HEK293 (cell line): ENCODE data around the gene MTMR10.

Source experiments
- CTCF ChIA-PET: fragments of 350-600 bp; formaldehyde crosslinking; extraction: SDS; loops from one replicate; lab custom pipeline; 2021; ENCODE audit warnings: antibody characterized with exemption; lab: Yijun Ruan, JAX
- POLR2A ChIA-PET: fragments of 300-600 bp; formaldehyde crosslinking; extraction: SDS; loops from one replicate; lab custom pipeline; 2020; ENCODE audit warnings: antibody characterized with exemption, inconsistent platforms; lab: Yijun Ruan, JAX
- H3K27ac ChIP-seq: fragments of 200-500 bp; sonication (Bioruptor generic); 2 replicates; pipeline ENCODE4 v1.5.1; 2014; ENCODE audit warnings: low read depth, low read length, control low read depth, inconsistent platforms; ENCODE audit errors: extremely low read depth
- H3K36me3 ChIP-seq, 2 experiments: fragments of 200-500 bp in 1 of 2; sonication (Bioruptor generic) in 1 of 2; 1 replicate in 1 of 2; 2 replicates in 1 of 2; pipeline ENCODE4 v1.5.1; 2014 to 2017; ENCODE audit warnings: inconsistent platforms in 2 of 2, low read length in 2 of 2; ENCODE audit not compliant: control insufficient read depth in 2 of 2, insufficient read depth in 1 of 2
- H3K4me1 ChIP-seq: fragments of 200-500 bp; sonication (Bioruptor generic); 2 replicates; pipeline ENCODE4 v1.5.1; 2014; ENCODE audit warnings: mild to moderate bottlenecking, low read length, inconsistent platforms; ENCODE audit not compliant: control insufficient read depth, insufficient read depth
- H3K4me3 ChIP-seq: 2 replicates; pipeline ENCODE4 v1.5.1; 2011; ENCODE audit warnings: low read depth, mild to moderate bottlenecking, control low read depth, low read length, moderate library complexity
- H3K9me3 ChIP-seq: fragments of 200-500 bp; sonication (Bioruptor generic); 2 replicates; pipeline ENCODE4 v1.5.1; 2014; ENCODE audit warnings: low read depth, low read length, inconsistent platforms; ENCODE audit not compliant: control insufficient read depth, insufficient read depth
- BCL11A ChIP-seq: fragments of 450-650 bp; formaldehyde crosslinking; IDR thresholded peaks from 2 replicates; pipeline ENCODE4 v1.5.1; 2016; ENCODE audit warnings: low read depth, missing biosample characterization, missing genetic modification characterization
- GFI1B ChIP-seq: fragments of 450-650 bp; formaldehyde crosslinking; IDR thresholded peaks from 2 replicates; pipeline ENCODE4 v1.5.1; 2016; ENCODE audit warnings: missing biosample characterization, missing genetic modification characterization
- GLI2 ChIP-seq: fragments of 450-650 bp; formaldehyde crosslinking; IDR thresholded peaks from 2 replicates; pipeline ENCODE4; 2017; ENCODE audit warnings: missing biosample characterization, missing genetic modification characterization, low read depth, borderline replicate concordance
- GLIS2 ChIP-seq: fragments of 450-650 bp; formaldehyde crosslinking; IDR thresholded peaks from 2 replicates; pipeline ENCODE4 v1.5.1; 2016; ENCODE audit warnings: missing biosample characterization, missing genetic modification characterization
- HOXC10 ChIP-seq: sonication (generic); formaldehyde crosslinking; IDR thresholded peaks from 2 replicates; pipeline ENCODE4 v1.8.1; 2023; ENCODE audit warnings: mild to moderate bottlenecking, missing genetic modification reagents
- KLF10 ChIP-seq: fragments of 450-650 bp; IDR thresholded peaks from 2 replicates; pipeline ENCODE4 v1.5.1; 2018; ENCODE audit warnings: missing biosample characterization, mild to moderate bottlenecking, missing genetic modification characterization
- OSR2 ChIP-seq: fragments of 450-650 bp; formaldehyde crosslinking; IDR thresholded peaks from 2 replicates; pipeline ENCODE4 v1.5.1; 2016; ENCODE audit warnings: missing biosample characterization, missing genetic modification characterization
- SP3 ChIP-seq: fragments of 450-650 bp; formaldehyde crosslinking; IDR thresholded peaks from 2 replicates; pipeline ENCODE4 v1.5.1; 2016; ENCODE audit warnings: missing biosample characterization, missing genetic modification characterization
- ZBTB8A ChIP-seq: fragments of 450-650 bp; formaldehyde crosslinking; IDR thresholded peaks from 2 replicates; pipeline ENCODE4 v1.5.1; 2016; ENCODE audit warnings: missing biosample characterization, missing genetic modification characterization
- ZEB2 ChIP-seq: fragments of 450-650 bp; formaldehyde crosslinking; IDR thresholded peaks from 2 replicates; pipeline ENCODE4 v1.5.1; 2016; ENCODE audit warnings: missing biosample characterization, missing genetic modification characterization
- ZNF112 ChIP-seq: fragments of 450-650 bp; formaldehyde crosslinking; IDR thresholded peaks from 2 replicates; pipeline ENCODE4 v1.5.0; 2017; ENCODE audit warnings: missing biosample characterization, missing genetic modification characterization
- ZNF121 ChIP-seq: fragments of 450-650 bp; formaldehyde crosslinking; IDR thresholded peaks from 2 replicates; pipeline ENCODE4 v1.5.1; 2016; ENCODE audit warnings: missing biosample characterization, missing genetic modification characterization
- ZNF133 ChIP-seq: fragments of 450-650 bp; formaldehyde crosslinking; IDR thresholded peaks from 2 replicates; pipeline ENCODE4 v1.5.1; 2016; ENCODE audit warnings: missing biosample characterization, missing genetic modification characterization
- ZNF138 ChIP-seq: fragments of 450-650 bp; formaldehyde crosslinking; IDR thresholded peaks from 2 replicates; pipeline ENCODE4 v1.5.1; 2016; ENCODE audit warnings: missing biosample characterization, missing genetic modification characterization, borderline replicate concordance
- ZNF140 ChIP-seq: fragments of 450-650 bp; formaldehyde crosslinking; IDR thresholded peaks from 2 replicates; pipeline ENCODE4 v1.5.1; 2016; ENCODE audit warnings: missing biosample characterization, missing genetic modification characterization
- ZNF175 ChIP-seq: fragments of 450-650 bp; formaldehyde crosslinking; IDR thresholded peaks from 2 replicates; pipeline ENCODE4 v1.5.1; 2016; ENCODE audit warnings: missing biosample characterization, missing genetic modification characterization
- ZNF184 ChIP-seq: fragments of 450-650 bp; IDR thresholded peaks from 2 replicates; pipeline ENCODE4 v1.5.1; 2018; ENCODE audit warnings: missing biosample characterization, mild to moderate bottlenecking, missing genetic modification characterization
- ZNF19 ChIP-seq: fragments of 450-650 bp; formaldehyde crosslinking; IDR thresholded peaks from 2 replicates; pipeline ENCODE4; 2016; ENCODE audit warnings: missing biosample characterization, missing genetic modification characterization, low read depth
- ZNF211 ChIP-seq: fragments of 450-650 bp; formaldehyde crosslinking; IDR thresholded peaks from 2 replicates; pipeline ENCODE4 v1.5.1; 2016; ENCODE audit warnings: low read depth, missing biosample characterization, missing genetic modification characterization
- ZNF23 ChIP-seq: fragments of 450-650 bp; formaldehyde crosslinking; IDR thresholded peaks from 2 replicates; pipeline ENCODE4 v1.5.1; 2016; ENCODE audit warnings: missing biosample characterization, missing genetic modification characterization, borderline replicate concordance
- ZNF274 ChIP-seq, 2 experiments: fragments of 200-500 bp in 1 of 2; fragments of 450-650 bp in 1 of 2; sonication (Bioruptor generic) in 1 of 2; formaldehyde crosslinking in 1 of 2; IDR thresholded peaks; 2 replicates each; pipeline versions ENCODE4 v1.5.1 to v1.6.1; 2014 to 2016; ENCODE audit warnings: borderline replicate concordance in 1 of 2, inconsistent platforms in 1 of 2, low read length in 1 of 2, missing biosample characterization in 1 of 2, missing genetic modification characterization in 1 of 2
- ZNF292 ChIP-seq: fragments of 450-650 bp; formaldehyde crosslinking; IDR thresholded peaks from 2 replicates; pipeline ENCODE4 v1.5.1; 2016; ENCODE audit warnings: low read depth, missing biosample characterization, missing genetic modification characterization, borderline replicate concordance
- ZNF302 ChIP-seq: fragments of 450-650 bp; formaldehyde crosslinking; IDR thresholded peaks from 2 replicates; pipeline ENCODE4 v1.5.1; 2016; ENCODE audit warnings: missing biosample characterization, missing genetic modification characterization, low read depth
- ZNF354C ChIP-seq: fragments of 450-650 bp; formaldehyde crosslinking; IDR thresholded peaks from 2 replicates; pipeline ENCODE4 v1.5.1; 2016; ENCODE audit warnings: missing biosample characterization, missing genetic modification characterization, low read depth, borderline replicate concordance
- ZNF544 ChIP-seq: fragments of 450-650 bp; formaldehyde crosslinking; IDR thresholded peaks from 2 replicates; pipeline ENCODE4 v1.5.0; 2017; ENCODE audit warnings: missing biosample characterization, missing genetic modification characterization
- ZNF560 ChIP-seq: fragments of 450-650 bp; formaldehyde crosslinking; IDR thresholded peaks from 2 replicates; pipeline ENCODE4 v1.5.1; 2017; ENCODE audit warnings: missing biosample characterization, missing genetic modification characterization, borderline replicate concordance
- ZNF561 ChIP-seq: fragments of 450-650 bp; IDR thresholded peaks from 2 replicates; pipeline ENCODE4 v1.5.1; 2018; ENCODE audit warnings: missing biosample characterization, missing genetic modification characterization, borderline replicate concordance
- ZNF596 ChIP-seq: fragments of 450-650 bp; IDR thresholded peaks from 2 replicates; pipeline ENCODE4 v1.5.0; 2018; ENCODE audit warnings: missing biosample characterization, mild to moderate bottlenecking, missing genetic modification characterization, moderate library complexity
- ZNF610 ChIP-seq: fragments of 450-650 bp; formaldehyde crosslinking; IDR thresholded peaks from 2 replicates; pipeline ENCODE4 v1.5.1; 2016; ENCODE audit warnings: missing biosample characterization, missing genetic modification characterization, borderline replicate concordance
- ZNF701 ChIP-seq: fragments of 450-650 bp; formaldehyde crosslinking; IDR thresholded peaks from 2 replicates; pipeline ENCODE4 v1.5.1; 2016; ENCODE audit warnings: missing biosample characterization, missing genetic modification characterization
- ZNF747 ChIP-seq: fragments of 450-650 bp; formaldehyde crosslinking; IDR thresholded peaks from 2 replicates; pipeline ENCODE4 v1.5.1; 2016; ENCODE audit warnings: missing biosample characterization, missing genetic modification characterization
- ZNF776 ChIP-seq: fragments of 450-650 bp; formaldehyde crosslinking; IDR thresholded peaks from 2 replicates; pipeline ENCODE4 v1.5.0; 2017; ENCODE audit warnings: missing biosample characterization, missing genetic modification characterization, borderline replicate concordance
- ZNF843 ChIP-seq: fragments of 450-650 bp; formaldehyde crosslinking; IDR thresholded peaks from 2 replicates; pipeline ENCODE4 v1.5.1; 2016; ENCODE audit warnings: missing biosample characterization, missing genetic modification characterization
- TF ChIP-seq, protein P1 (sequence below): fragments of 450-650 bp; formaldehyde crosslinking; IDR thresholded peaks from 2 replicates; pipeline ENCODE4 v1.5.1; 2016; ENCODE audit warnings: missing biosample characterization, missing genetic modification characterization

The MTMR10 gene

DNA sequence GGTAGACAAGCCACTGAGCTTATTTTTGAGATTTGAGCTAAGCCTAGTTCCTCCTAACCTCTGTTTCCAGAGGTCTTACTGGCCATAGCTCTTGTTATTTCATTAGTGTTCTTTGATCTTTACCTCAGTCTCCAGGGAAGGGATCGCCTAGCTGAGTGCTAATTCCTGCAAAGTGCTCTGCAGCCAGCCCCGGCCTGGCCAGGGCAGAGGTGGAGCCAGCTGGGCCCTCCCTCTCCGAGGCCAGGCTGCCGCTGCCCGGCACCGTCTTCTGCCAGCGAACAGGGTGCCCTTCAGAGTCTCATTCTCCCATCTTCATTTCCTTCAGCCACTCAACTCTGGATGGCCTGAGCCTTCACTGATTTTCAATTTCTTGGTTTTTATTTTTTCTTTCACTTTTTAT is 68.0 kb downstream of the MTMR10 start:
- no peaks in the 10 kb centered on the region for H3K9me3 ChIP-seq
- no peak overlapping the region for H3K27ac ChIP-seq
- H3K36me3 ChIP-seq, result peaks cover 8 to 95% of the 10 kb centered on the region in 2 experiments
- H3K4me1 ChIP-seq, result no peaks in the 10 kb centered on the region
- ChIA-PET CTCF (no interaction called here), POLR2A (no interaction called here)
- TF ChIP-seq ZNF19, result no peak
- TF ChIP-seq ZNF843 (tag by site-specific recombination), result no peak
- no peak for TF ChIP-seq ZNF112 (tag by site-specific recombination)
- no peak for TF ChIP-seq ZNF121 (tag by site-specific recombination)
- no peak for TF ChIP-seq ZNF23 (tag by site-specific recombination)
- no peak for TF ChIP-seq ZNF138 (tag by site-specific recombination)
- no peak for TF ChIP-seq SP3
- TF ChIP-seq ZNF211 (tag by site-specific recombination), result no peak
- no peak for TF ChIP-seq ZNF292 (tag by site-specific recombination)
- no peak for TF ChIP-seq ZNF561 (tag by site-specific recombination)
- no peak for TF ChIP-seq ZNF133 (tag by site-specific recombination)
- TF ChIP-seq HOXC10 (CRISPR knock-in tag), result no peak
- TF ChIP-seq ZNF701 (tag by site-specific recombination), result no peak
- no peak for TF ChIP-seq GLI2 (tag by site-specific recombination)
- no peak for TF ChIP-seq ZNF302 (tag by site-specific recombination)
- TF ChIP-seq, protein P1, sequence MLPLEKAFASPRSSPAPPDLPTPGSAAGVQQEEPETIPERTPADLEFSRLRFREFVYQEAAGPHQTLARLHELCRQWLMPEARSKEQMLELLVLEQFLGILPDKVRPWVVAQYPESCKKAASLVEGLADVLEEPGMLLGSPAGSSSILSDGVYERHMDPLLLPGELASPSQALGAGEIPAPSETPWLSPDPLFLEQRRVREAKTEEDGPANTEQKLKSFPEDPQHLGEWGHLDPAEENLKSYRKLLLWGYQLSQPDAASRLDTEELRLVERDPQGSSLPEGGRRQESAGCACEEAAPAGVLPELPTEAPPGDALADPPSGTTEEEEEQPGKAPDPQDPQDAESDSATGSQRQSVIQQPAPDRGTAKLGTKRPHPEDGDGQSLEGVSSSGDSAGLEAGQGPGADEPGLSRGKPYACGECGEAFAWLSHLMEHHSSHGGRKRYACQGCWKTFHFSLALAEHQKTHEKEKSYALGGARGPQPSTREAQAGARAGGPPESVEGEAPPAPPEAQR (tag by site-specific recombination), result no peak
- TF ChIP-seq ZNF184 (tag by site-specific recombination), result no peak
- no peak overlapping the region for H3K4me3 ChIP-seq

DNA sequence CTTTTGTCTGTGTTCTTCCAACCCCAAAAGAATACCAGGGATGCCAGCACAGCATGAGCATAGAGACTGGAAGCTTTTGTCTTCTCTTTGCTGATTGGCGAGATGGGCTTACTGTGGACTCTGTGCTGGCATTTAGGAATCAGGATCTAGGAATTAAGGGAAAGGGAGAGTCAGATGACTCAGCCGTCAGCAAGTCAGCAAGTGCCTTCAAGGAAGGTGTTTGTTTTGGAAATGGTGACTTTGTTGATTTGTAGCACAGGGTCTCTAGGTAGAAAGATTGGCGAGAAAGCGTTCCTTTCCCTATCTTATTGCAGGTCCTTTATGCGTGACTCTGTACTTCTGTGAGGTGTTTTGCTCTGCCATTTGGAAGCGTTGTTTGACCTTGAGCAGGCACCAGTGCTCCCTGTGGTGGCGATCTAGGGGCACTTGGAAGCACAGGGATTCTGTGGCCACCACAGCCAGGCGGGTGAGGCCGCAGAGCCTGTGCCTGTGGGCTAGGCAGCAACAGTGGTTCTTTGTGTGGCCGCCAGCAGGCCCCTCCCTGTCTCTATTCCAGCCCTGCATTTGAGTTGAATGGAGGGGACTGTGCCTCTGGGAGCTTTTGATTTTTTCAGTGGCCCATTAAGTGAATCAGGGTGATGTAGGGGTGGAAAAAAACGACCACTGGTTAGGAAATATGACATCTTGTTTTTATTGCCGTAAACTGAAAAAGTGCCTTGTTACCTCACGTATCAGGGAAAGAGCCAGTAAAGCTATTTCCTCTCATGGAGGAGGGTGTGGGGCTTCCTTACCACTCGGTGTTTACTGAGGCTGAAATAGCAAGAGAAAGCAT is 68.7 kb downstream of the MTMR10 start:
- TF ChIP-seq ZNF596 (no peak), KLF10 (tag by site-specific recombination) (no peak), GFI1B (tag by site-specific recombination) (no peak), ZNF211 (tag by site-specific recombination) (no peak), ZNF843 (tag by site-specific recombination) (no peak), GLIS2 (no peak), ZNF140 (tag by site-specific recombination) (no peak), ZNF175 (tag by site-specific recombination) (no peak), GLI2 (tag by site-specific recombination) (no peak), BCL11A (tag by site-specific recombination) (no peak), OSR2 (tag by site-specific recombination) (no peak), ZEB2 (tag by site-specific recombination) (no peak), ZNF354C (tag by site-specific recombination) (no peak), ZNF544 (no peak), ZBTB8A (no peak), ZNF274 (IDR thresholded peaks at IDR 0.05; ENCODE audit: low read length) (no peak), ZNF274 (tag by site-specific recombination; IDR thresholded peaks at IDR 0.05; ENCODE audit: borderline replicate concordance) (no peak), ZNF747 (tag by site-specific recombination) (no peak), ZNF776 (no peak), ZNF610 (tag by site-specific recombination) (no peak), ZNF560 (tag by site-specific recombination) (no peak)
- Histone ChIP-seq H3K9me3 (no peaks in the 10 kb centered on the region), H3K4me1 (no peaks in the 10 kb centered on the region), H3K27ac (no peak overlapping the region), H3K4me3 (no peak overlapping the region), H3K36me3 (peaks cover 8 to 95% of the 10 kb centered on the region in 2 experiments)
- ChIA-PET POLR2A (no interaction called here), CTCF (no interaction called here)
